Left lobe of liver (tissue), 2 donors: ENCODE data around the gene GCNT1. TPM values are rescaled to one million over a fixed set of nuclear protein-coding genes. Genes with fewer than 3 reads are reported as not detected.
A peak's percentile ranks its signal among the peaks of the same experiment; 100 is the strongest.
"Not testable (repeated sequence)": the region's sequence is repeated elsewhere in the genome, so short reads cannot be mapped to it uniquely, and the experiment has no call there.

ENCODE experiments used
- ATAC-seq: fragments of 200-7000 bp; cut with Tn5 transposase; one replicate; pipeline ENCODE4 v1.9.1; 2020; ENCODE audit warnings: mild to moderate bottlenecking, moderate library complexity
- DNase-seq: peaks from one replicate; pipeline ENCODE4 v3.0.0-alpha.2; 2020; ENCODE audit warnings: low spot score
- total RNA-seq: library from RNA; stranded (reverse); gene quantifications from one replicate; pipeline ENCODE4 v1.2.1, GENCODE V29; 2021
- donor health status: DM: no; HTN: no; CAD: no; lungs with moderate emphysema.
- donor health status: DM: no; HTN: yes; CAD: no.

The GCNT1 gene
- total RNA-seq, 1 donor from 2014 or later: 1.9 TPM

DNA sequence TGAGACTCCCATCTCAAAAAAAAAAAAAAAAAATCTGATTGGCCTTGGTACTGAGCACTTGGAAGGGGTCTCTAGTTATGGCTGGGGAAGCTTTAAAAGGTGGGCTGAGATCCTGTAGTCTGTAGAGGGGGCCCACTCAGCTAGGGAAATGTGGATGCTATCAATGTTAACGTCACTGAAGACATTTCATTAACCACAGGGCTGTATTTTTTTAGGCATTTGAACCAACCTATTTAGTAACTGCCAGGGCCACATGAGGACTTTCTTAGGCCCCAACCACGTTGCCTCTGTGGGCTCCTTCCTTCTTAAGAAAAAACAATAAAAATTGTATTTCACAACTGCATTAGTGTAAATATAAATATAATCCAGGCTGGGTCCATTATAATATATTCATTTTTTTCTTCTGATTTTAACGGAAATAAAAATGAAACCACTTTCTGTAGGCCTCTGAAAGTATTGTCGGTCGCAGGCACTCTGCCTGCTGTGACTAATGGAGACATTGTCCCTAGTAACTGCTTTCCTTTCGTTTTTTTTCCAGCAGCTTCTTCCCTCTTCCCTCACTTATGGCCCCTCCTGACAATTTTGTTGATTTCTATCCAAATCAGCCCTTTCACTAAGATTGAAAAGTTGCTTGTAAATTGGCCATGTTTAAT, 71.6 kb downstream of the GCNT1 start:
- ATAC-seq (no peak), DNase-seq (no peak)

- DNase-seq: no peak
- ATAC-seq: no peak
These were observed 72.3 kb downstream of the GCNT1 start for GRCh38 chr9:76531231-76531780.

DNA sequence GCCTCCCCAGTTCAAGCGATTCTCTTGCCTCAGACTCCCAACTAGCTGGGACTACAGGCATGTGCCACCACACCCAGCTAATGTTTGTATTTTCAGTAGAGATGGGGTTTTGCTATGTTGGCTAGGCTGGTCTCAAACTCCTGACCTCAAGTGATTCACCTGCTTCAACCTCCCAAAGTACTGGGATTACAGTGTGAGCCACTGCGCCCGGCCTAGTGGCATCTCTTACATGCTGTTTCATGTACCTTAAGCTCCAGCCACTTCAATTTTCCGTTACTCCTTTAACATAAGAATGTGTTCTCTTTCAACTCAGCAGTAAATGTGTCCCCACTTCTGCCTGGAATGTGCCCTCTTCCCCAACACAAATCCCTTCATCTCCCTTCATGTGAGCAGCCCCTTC, 73.9 kb downstream of the GCNT1 start:
- DNase-seq, ATAC-seq: not testable (repeated sequence)

- no peak for DNase-seq
- ATAC-seq: no peak
These were observed 75.0 kb downstream of the GCNT1 start for GRCh38 chr9:76534026-76534425.

DNA sequence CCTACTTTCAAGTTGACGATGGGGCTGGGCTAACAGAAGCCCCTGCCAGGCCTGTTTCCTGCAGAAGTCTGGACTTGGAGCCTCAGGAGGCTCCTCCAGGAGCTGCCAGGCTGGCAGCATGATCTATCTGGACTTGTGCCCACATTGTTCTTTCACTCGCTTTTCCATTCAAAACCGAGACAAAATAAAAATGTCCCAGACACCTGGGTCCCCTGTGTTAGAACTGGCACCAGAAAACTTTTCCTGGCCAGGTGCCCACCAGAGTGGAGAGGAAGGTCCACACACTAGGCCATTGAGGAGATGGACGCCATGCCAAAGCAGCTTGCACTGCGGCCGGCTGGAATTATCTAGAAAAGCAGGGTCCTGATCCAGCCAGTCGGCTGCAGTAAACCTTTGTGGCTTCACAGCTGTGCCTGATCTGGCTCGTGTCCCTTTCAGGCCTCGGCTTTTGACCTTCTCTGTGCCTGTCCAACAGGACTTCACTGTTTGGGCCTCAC, 78.2 kb downstream of the GCNT1 start:
- DNase-seq (no peak), ATAC-seq (no peak)

GRCh38 chr9:76539180-76539579, 80.2 kb downstream of the GCNT1 start:
- DNase-seq: no peak
- ATAC-seq: no peak

- ATAC-seq (no peak), DNase-seq (no peak)
These were observed 83.4 kb downstream of the GCNT1 start for GRCh38 chr9:76542360-76542759.

DNA sequence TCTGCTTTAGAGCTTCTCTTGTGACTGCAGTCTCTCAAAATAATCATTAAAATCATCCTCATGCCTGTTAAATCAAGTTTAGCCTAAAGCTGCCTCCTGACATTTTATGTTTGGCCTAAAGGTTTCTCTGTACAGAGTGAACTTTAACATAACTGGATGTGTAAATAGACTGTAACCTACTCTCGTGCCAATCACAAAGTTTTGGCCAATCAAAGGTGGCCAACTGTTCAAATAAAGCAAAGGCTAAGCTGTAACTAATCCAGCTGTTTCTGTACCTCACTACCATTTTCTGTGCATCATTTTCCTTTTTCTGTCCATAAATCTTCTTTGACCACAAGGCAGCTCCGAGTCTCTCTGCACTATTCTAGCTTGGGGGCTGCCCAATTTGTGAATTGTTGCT, 86.2 kb downstream of the GCNT1 start:
- ATAC-seq (peak; percentile 65), DNase-seq (no peak)

DNA sequence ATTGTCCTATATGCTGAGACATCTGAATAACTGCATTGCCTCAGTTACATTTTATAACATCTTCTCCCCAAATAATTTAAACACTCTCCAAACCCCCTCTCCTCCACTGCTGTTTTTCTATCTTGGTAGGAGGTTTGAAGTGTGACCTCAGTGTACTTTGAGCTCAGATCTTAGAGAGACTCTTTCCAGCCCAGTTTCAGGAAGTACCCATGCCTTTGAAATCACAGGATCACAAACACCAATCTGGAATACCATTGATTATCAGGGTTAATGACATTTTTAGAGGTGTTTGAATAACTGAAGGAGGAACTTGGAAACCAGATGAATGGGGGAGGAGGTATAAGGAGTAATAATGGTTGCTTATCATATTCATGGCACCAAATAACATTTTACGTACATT, 93.2 kb downstream of the GCNT1 start:
- ATAC-seq (no peak), DNase-seq (no peak)

- no peak for DNase-seq
- ATAC-seq: no peak
These were observed 93.9 kb downstream of the GCNT1 start for GRCh38 chr9:76552751-76553455.

DNA sequence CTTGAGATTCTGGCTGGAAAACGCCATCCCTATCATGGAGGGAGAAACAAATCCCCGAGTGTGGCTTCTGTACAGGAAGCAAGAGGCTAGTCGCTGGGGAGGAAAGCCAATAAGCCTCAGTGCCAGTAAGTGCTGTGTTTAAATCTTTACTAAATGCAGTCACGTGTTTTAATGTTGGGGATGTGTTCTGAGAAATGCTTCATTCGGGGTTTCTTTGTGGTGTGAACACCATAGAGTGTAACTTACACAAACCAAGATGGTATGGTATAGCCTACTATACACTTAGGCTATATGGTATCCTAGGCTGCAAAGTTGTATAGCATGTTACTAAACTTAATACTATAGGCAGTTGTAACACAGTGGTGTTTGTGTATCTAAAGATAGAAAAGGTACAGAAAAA, 94.7 kb downstream of the GCNT1 start:
- no peak for ATAC-seq

More for the DNA sequence above, 94.7 kb downstream of the GCNT1 start:
- DNase-seq: no peak

Other genes with a start within 250 kb of the GCNT1 start
- gene RFK, start 64.8 kb upstream of the GCNT1 start, total RNA-seq: 16.0 TPM